ENCODE results near the gene CCNL2. TPM values are rescaled to one million over a fixed set of nuclear protein-coding genes. Genes with fewer than 3 reads are reported as not detected.

The CCNL2 gene
- polyA plus RNA-seq, 2 of the 4 experiments (the other 2 are of a cell fraction): 85.5 to 111 TPM

GRCh38 chr1:1354271-1355247, 44.6 kb downstream of the CCNL2 start:
- TF ChIP-seq EHMT2 (IDR thresholded peaks at IDR 0.05; ENCODE audit: low read depth) (no peak), ZC3H11A (IDR thresholded peaks at IDR 0.05) (no peak), MAZ (IDR thresholded peaks at IDR 0.05; ENCODE audit: borderline replicate concordance, low read depth, low read length) (no peak), SMC3 (IDR thresholded peaks at IDR 0.05) (no peak), NFE2L2 (conservative IDR thresholded peaks at IDR 0.05; ENCODE audit: low read length) (no peak), USF2 (IDR thresholded peaks at IDR 0.05) (no peak)
- CTCF ChIA-PET: interaction anchor here (0.7 to 3.8 kb wide), 3 partner anchors 17 to 150 kb away, joined by 3 to 35 read pairs (median 3); no protein-coding TSS in a partner anchor
- H3K27ac ChIP-seq: peak overlapping the region in 1 of 2 experiments; percentile 86; a peak in 2 of 6 replicates
- WGBS (ENCODE audit: missing lambda C conversion rate): 93% methylated on average over 39 of the region's 116 CpGs
- DNase-seq (ENCODE audit: low read depth in 1 of 2, low spot score in 1 of 2) (no peak), ATAC-seq (no peak), FAIRE-seq (no peak)
- peak overlapping the region; percentile 85; the same call in 2 of the 3 replicates for H3K4me2 ChIP-seq
- POLR2A ChIA-PET: interaction anchor here (0.8 to 1.0 kb wide), 2 partner anchors 16 to 21 kb away, joined by 3 to 4 read pairs; partner anchors contain the start of gene AURKAIP1
- no peak overlapping the region for H3K4me3 ChIP-seq
- H3K9me3 ChIP-seq: no peaks in the 10 kb centered on the region
- H3K4me1 ChIP-seq: peaks cover 34% of the 10 kb centered on the region

GRCh38 chr1:1353389-1354151, 45.6 kb downstream of the CCNL2 start:
- no peak for TF ChIP-seq REST (IDR thresholded peaks at IDR 0.05)
- no peak for TF ChIP-seq MYC (IDR thresholded peaks at IDR 0.05; ENCODE audit: borderline replicate concordance, low read length)
- TF ChIP-seq, protein P1, sequence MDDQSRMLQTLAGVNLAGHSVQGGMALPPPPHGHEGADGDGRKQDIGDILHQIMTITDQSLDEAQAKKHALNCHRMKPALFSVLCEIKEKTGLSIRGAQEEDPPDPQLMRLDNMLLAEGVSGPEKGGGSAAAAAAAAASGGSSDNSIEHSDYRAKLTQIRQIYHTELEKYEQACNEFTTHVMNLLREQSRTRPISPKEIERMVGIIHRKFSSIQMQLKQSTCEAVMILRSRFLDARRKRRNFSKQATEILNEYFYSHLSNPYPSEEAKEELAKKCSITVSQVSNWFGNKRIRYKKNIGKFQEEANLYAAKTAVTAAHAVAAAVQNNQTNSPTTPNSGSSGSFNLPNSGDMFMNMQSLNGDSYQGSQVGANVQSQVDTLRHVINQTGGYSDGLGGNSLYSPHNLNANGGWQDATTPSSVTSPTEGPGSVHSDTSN (IDR thresholded peaks at IDR 0.05): peak; percentile 41; the same call in 1 of the 2 replicates
- ATAC-seq: peak in 1 of 2 experiments; percentile 37; a peak in 3 of 6 replicates

DNA sequence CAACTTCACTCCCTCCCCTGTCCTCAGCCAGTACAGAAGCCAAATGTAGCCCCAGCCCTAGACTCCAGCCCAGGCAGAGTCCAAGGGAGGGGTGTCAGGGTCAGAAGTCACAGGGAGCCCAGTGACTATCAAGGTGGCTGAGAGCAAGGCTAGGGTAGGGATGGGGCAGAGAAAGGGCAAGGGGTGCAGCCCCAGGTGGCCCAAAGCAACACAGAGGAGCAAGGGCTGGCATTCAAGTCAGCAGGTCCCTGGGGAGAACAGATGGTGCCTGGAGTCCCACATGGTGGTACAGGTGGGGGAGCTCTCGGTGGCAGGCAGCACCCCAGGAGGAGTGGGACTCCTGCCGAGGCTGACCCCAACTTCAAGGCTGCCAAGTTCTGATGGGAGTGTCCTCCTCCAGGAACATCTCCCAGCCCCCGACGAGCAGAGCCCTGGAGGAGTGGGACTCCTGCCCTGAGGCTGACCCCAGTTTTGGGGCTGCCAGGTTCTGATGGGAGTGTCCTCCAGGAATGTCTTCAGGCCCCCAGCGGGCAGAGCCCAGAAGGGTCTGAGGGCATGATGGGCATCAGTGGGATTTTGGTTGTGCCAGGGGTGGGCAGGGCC, 46.2 kb downstream of the CCNL2 start:
- H3K4me3 ChIP-seq: no peak overlapping the region
- DNase-seq (ENCODE audit: low read depth in 1 of 2, low spot score in 1 of 2): no peak
- CTCF ChIA-PET: interaction anchor here (0.8 to 3.8 kb wide), 5 partner anchors 9 to 48 kb away, joined by 3 to 35 read pairs (median 3); no protein-coding TSS in a partner anchor
- ATAC-seq: no peak
- peak overlapping the region in 1 of 2 experiments; percentile 68; a peak in 2 of 6 replicates for H3K27ac ChIP-seq
- POLR2A ChIA-PET: interaction anchor here (0.6 kb wide), 1 partner anchor 18 kb away, joined by 3 read pairs; no protein-coding TSS in a partner anchor
- peaks cover 34% of the 10 kb centered on the region for H3K4me1 ChIP-seq
- 100% methylated on average over 1 of the region's 5 CpGs for WGBS (ENCODE audit: missing lambda C conversion rate)
- FAIRE-seq: no peak
- H3K4me2 ChIP-seq: peak overlapping the region; percentile 33; the same call in 1 of the 3 replicates
- no peaks in the 10 kb centered on the region for H3K9me3 ChIP-seq
- no peak for TF ChIP-seq RCOR1 (IDR thresholded peaks at IDR 0.05; ENCODE audit: low read depth, low read length)
- no peak for TF ChIP-seq TP53 (CRISPR knock-in tag; IDR thresholded peaks at IDR 0.05)
- TF ChIP-seq BCL3 (IDR thresholded peaks at IDR 0.05): no peak
- no peak for TF ChIP-seq FOXS1 (CRISPR knock-in tag; IDR thresholded peaks at IDR 0.05)
- TF ChIP-seq ESRRA (IDR thresholded peaks at IDR 0.05; ENCODE audit: borderline replicate concordance, low read length): no peak
- TF ChIP-seq ZFP36 (IDR thresholded peaks at IDR 0.05; ENCODE audit: borderline replicate concordance, partially characterized antibody): no peak
- TF ChIP-seq POLR2AphosphoS2 (conservative IDR thresholded peaks at IDR 0.05; ENCODE audit: low read length): no peak
- TF ChIP-seq, protein P1 (IDR thresholded peaks at IDR 0.05): 0 out of 2 replicates have a peak, but pooled peaks have one; percentile 6
- TF ChIP-seq KDM1A (IDR thresholded peaks at IDR 0.05; ENCODE audit: low read depth): no peak
- no peak for TF ChIP-seq TFCP2L1 (CRISPR knock-in tag; IDR thresholded peaks at IDR 0.05)
- 0 out of 2 replicates have a peak, but pooled peaks have one; percentile 3 for TF ChIP-seq POLR2A (IDR thresholded peaks at IDR 0.05; ENCODE audit: low read length)
- no peak for TF ChIP-seq MAFK (IDR thresholded peaks at IDR 0.05; ENCODE audit: partially characterized antibody)

More at GRCh38 chr1:1353389-1354151, 45.6 kb downstream of the CCNL2 start:
- Histone ChIP-seq H3K9me3 (no peaks in the 10 kb centered on the region), H3K4me3 (no peak overlapping the region), H3K4me2 (peak overlapping the region; percentile 33; the same call in 1 of the 3 replicates), H3K27ac (peak overlapping the region in 1 of 2 experiments; percentile 68; a peak in 3 of 6 replicates), H3K4me1 (peaks cover 34% of the 10 kb centered on the region)
- 35% methylated on average over 9 of the region's 28 CpGs for WGBS (ENCODE audit: missing lambda C conversion rate)
- DNase-seq (ENCODE audit: low read depth in 1 of 2, low spot score in 1 of 2): no peak
- ChIA-PET POLR2A (no interaction called here), CTCF (interaction anchor here (0.8 to 3.8 kb wide), 4 partner anchors 16 to 48 kb away, joined by 3 to 35 read pairs (median 6); no protein-coding TSS in a partner anchor)
- no peak for FAIRE-seq
